ENCODE measurements around the gene ADARB2. TPM values are rescaled to one million over a fixed set of nuclear protein-coding genes. Genes with fewer than 3 reads are reported as not detected.

Gene ADARB2
- total and polyA plus RNA-seq, 10 of the 15 experiments (the other 5 are each of a cell fraction or from before 2014, with no cell fraction given), result 0.02 to 4.1 (median 0.76) TPM

- TF ChIP-seq EP300 (IDR thresholded peaks at IDR 0.05; ENCODE audit: borderline replicate concordance in 1 of 2, control insufficient read depth in 1 of 2, low read depth in 2 of 2, low read length in 2 of 2), result no peak
- no peak for TF ChIP-seq ZNF217 (IDR thresholded peaks at IDR 0.05)
- TF ChIP-seq NR2C2 (IDR thresholded peaks at IDR 0.05; ENCODE audit: borderline replicate concordance, control insufficient read depth, insufficient read length, low read depth), result no peak
- TF ChIP-seq, protein P1, sequence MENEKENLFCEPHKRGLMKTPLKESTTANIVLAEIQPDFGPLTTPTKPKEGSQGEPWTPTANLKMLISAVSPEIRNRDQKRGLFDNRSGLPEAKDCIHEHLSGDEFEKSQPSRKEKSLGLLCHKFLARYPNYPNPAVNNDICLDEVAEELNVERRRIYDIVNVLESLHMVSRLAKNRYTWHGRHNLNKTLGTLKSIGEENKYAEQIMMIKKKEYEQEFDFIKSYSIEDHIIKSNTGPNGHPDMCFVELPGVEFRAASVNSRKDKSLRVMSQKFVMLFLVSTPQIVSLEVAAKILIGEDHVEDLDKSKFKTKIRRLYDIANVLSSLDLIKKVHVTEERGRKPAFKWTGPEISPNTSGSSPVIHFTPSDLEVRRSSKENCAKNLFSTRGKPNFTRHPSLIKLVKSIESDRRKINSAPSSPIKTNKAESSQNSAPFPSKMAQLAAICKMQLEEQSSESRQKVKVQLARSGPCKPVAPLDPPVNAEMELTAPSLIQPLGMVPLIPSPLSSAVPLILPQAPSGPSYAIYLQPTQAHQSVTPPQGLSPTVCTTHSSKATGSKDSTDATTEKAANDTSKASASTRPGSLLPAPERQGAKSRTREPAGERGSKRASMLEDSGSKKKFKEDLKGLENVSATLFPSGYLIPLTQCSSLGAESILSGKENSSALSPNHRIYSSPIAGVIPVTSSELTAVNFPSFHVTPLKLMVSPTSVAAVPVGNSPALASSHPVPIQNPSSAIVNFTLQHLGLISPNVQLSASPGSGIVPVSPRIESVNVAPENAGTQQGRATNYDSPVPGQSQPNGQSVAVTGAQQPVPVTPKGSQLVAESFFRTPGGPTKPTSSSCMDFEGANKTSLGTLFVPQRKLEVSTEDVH (IDR thresholded peaks at IDR 0.05; ENCODE audit: low read depth, partially characterized antibody), result no peak
- no peak for TF ChIP-seq USF2 (IDR thresholded peaks at IDR 0.05; ENCODE audit: borderline replicate concordance, low read depth, low read length)
- TF ChIP-seq STAT3 (IDR thresholded peaks at IDR 0.05; ENCODE audit: low read depth, low read length), result no peak
- no peak for TF ChIP-seq TARDBP (IDR thresholded peaks at IDR 0.05; ENCODE audit: borderline replicate concordance)
Observed at GRCh38 chr10:1149793-1150637, 587.3 kb downstream of the ADARB2 start (continued).

All from GM12878 (cell line).